Effector memory CD4-positive, alpha-beta T cell (primary cell): ENCODE data around the gene PTF1A.

Experiments used
- DNase-seq, 3 donors: peaks; one replicate each; pipeline ENCODE4 v3.0.0-alpha.2; 2020
- H3K27ac ChIP-seq: 2 replicates; pipeline ENCODE4 v1.7.0; 2013; ENCODE audit warnings: mild to moderate bottlenecking, low read length, moderate library complexity; ENCODE audit not compliant: insufficient read depth, poor library complexity, severe bottlenecking
- H3K27me3 ChIP-seq: replicated peaks from 2 replicates; pipeline ENCODE4 v1.7.0; 2013; ENCODE audit warnings: mild to moderate bottlenecking, low read length; ENCODE audit not compliant: insufficient read depth, control insufficient read depth, poor library complexity, severe bottlenecking
- H3K36me3 ChIP-seq: 2 replicates; pipeline ENCODE4 v1.7.0; 2013; ENCODE audit warnings: mild to moderate bottlenecking, low read length, moderate library complexity; ENCODE audit not compliant: control insufficient read depth, insufficient read depth
- H3K4me1 ChIP-seq: 2 replicates; pipeline ENCODE4 v1.7.0; 2013; ENCODE audit warnings: low read length, mild to moderate bottlenecking; ENCODE audit not compliant: control insufficient read depth, insufficient read depth, poor library complexity, severe bottlenecking
- H3K4me3 ChIP-seq: 2 replicates; pipeline ENCODE4 v1.7.0; 2013; ENCODE audit warnings: low read length, low read depth, mild to moderate bottlenecking; ENCODE audit not compliant: insufficient read depth, poor library complexity, severe bottlenecking
- H3K9me3 ChIP-seq: 2 replicates; pipeline ENCODE4 v1.7.0; 2013; ENCODE audit warnings: mild to moderate bottlenecking, low read length, moderate library complexity; ENCODE audit not compliant: control insufficient read depth

The PTF1A gene

DNA sequence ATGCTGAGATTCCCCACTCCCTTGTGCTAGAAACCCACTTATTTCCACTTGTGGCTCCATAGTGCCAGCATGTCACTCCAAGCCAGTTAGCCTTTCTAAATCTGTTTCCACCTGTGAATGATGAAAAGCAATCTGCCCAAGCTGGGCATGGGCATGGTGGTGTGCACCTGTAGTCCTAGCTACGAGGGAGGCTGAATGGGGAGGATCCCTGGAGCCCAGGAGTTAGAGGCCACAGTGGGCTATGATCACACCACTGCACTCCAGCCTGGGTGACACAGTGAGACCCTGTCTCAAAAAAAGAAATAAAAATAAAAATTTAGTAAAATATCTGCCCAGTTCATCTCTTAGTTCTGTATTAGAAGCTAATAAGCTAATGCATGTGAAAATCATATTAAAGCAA is 5.0 kb upstream of the PTF1A start:
- Histone ChIP-seq H3K4me3 (no peak overlapping the region), H3K4me1 (no peaks in the 10 kb centered on the region), H3K36me3 (no peaks in the 10 kb centered on the region), H3K9me3 (no peaks in the 10 kb centered on the region), H3K27me3 (no peaks in the 10 kb centered on the region), H3K27ac (no peak overlapping the region)
- DNase-seq = no peak

GRCh38 chr10:23189024-23189423 is 3.1 kb upstream of the PTF1A start:
- H3K4me1 ChIP-seq = no peaks in the 10 kb centered on the region
- no peak overlapping the region for H3K27ac ChIP-seq
- H3K36me3 ChIP-seq = no peaks in the 10 kb centered on the region
- no peak overlapping the region for H3K4me3 ChIP-seq
- no peaks in the 10 kb centered on the region for H3K9me3 ChIP-seq
- DNase-seq = no peak
- no peaks in the 10 kb centered on the region for H3K27me3 ChIP-seq

DNA sequence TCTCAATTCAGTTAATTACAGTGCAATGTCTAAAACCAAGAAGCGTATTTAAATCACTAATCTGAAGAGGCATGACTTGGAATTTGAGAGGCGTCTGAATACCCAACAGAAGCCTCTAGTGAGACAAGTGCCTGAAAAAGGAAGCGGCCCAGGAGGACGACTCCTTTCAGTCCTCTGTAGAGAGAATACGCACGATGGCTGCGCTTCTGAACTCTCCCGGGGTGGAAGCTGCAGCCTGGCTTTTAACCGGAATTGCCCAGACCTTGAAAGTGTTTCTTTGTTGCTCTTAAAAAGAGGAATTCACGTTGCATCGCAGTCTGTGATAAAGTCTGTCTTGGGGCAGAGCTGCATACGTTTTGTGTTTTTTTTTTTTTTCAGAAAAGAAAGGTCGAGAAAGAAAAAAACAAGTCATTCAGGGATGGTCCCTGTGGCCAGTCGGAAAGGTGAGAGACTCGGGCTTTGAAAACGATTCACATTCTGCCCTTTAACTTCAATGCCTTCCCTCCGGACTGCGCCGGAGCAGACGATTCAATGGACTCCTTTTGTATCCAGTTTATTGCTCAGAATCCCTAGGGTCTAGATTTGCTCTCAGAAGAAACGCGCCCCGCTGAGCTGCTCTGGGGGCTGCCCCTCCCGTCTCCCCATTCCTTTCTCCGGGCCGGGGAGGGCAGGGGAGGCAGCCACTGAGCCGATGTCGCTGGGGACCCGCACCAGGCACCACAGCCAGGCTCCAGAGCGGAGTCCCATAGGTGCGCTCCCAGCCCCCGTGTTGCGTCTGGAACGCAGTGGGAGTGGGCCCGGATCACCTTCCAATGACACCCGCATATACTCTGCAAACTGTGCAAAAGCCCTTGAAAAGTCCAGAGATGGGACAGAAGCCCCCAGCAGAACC is 994 bp upstream of the PTF1A start:
- no peak overlapping the region for H3K4me3 ChIP-seq
- no peaks in the 10 kb centered on the region for H3K36me3 ChIP-seq
- no peaks in the 10 kb centered on the region for H3K4me1 ChIP-seq
- no peak overlapping the region for H3K27ac ChIP-seq
- DNase-seq = no peak
- H3K9me3 ChIP-seq = no peaks in the 10 kb centered on the region
- H3K27me3 ChIP-seq = peaks cover 9% of the 10 kb centered on the region

DNA sequence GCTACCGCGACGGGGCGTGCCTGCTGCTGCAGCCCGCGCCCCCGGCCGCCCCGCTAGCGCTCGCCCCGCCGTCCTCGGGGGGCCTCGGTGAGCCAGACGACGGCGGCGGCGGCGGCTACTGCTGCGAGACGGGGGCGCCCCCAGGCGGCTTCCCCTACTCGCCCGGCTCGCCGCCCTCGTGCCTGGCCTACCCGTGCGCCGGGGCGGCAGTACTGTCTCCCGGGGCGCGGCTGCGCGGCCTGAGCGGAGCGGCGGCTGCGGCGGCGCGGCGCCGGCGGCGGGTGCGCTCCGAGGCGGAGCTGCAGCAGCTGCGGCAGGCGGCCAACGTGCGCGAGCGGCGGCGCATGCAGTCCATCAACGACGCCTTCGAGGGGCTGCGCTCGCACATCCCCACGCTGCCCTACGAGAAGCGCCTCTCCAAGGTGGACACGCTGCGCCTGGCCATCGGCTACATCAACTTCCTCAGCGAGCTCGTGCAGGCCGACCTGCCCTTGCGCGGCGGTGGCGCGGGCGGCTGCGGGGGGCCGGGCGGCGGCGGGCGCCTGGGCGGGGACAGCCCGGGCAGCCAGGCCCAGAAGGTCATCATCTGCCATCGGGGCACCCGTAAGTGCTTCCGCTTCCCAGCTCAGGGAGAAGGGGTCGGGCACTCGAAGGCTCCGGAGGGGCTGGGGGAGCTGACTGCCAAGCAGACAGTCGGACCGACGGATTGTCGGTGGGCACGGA is 761 bp downstream of the PTF1A start:
- H3K4me1 ChIP-seq = no peaks in the 10 kb centered on the region
- H3K9me3 ChIP-seq = no peaks in the 10 kb centered on the region
- peaks cover 12% of the 10 kb centered on the region for H3K27me3 ChIP-seq
- H3K36me3 ChIP-seq = no peaks in the 10 kb centered on the region
- DNase-seq = no peak
- no peak overlapping the region for H3K27ac ChIP-seq
- no peak overlapping the region for H3K4me3 ChIP-seq

DNA sequence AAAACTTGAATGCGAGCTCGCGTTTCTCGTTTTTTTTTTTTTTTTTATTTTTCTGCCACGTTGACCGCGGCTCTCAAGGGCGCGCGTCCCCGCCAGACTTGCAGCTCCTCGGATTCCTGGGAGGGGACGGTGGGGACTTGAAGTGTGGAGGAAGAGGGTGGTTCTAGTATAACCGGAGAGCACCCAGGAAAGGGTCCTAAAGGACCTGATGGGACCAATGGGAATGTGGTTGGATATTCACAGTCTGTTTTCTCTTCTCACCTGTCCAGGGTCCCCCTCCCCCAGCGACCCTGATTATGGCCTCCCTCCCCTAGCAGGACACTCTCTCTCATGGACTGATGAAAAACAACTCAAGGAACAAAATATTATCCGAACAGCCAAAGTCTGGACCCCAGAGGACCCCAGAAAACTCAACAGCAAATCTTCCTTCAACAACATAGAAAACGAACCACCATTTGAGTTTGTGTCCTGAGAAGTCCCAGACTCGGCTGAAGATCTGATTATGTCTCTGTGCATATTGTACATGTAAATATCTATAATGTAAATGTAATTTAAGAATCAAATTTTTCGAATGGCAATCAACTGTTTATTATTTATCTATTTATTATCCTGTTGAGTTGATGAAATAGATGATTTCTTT is 1.4 kb downstream of the PTF1A start:
- H3K4me1 ChIP-seq = no peaks in the 10 kb centered on the region
- no peaks in the 10 kb centered on the region for H3K9me3 ChIP-seq
- H3K27ac ChIP-seq = no peak overlapping the region
- H3K4me3 ChIP-seq = no peak overlapping the region
- no peak for DNase-seq
- peaks cover 12% of the 10 kb centered on the region for H3K27me3 ChIP-seq
- H3K36me3 ChIP-seq = no peaks in the 10 kb centered on the region

DNA sequence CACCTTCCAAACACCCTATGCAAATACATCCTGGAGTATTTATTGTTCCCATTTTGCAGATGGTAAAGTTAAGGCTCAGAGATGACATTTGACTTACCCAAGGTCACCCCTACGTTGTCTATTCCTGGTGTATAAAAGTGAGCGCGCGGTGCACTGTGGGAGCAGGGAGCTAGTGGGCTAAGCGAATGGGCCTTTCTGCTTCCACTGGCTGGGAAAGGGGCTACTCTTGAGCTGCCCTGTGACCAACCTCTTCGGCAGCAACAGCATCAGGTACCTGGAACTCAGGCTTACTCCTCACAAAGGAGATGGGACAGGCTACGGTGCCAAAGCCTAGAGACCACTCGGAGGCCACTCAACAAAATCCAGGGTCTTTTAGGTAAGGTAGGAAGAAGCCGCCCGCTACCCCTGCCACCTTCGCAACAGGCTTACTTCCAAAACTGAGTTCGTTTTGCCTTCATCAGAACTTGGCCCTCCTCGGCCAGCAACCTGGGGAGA is 2.4 kb downstream of the PTF1A start:
- H3K9me3 ChIP-seq = no peaks in the 10 kb centered on the region
- no peak overlapping the region for H3K4me3 ChIP-seq
- no peak for DNase-seq
- H3K4me1 ChIP-seq = no peaks in the 10 kb centered on the region
- H3K27me3 ChIP-seq = peaks cover 17% of the 10 kb centered on the region
- no peak overlapping the region for H3K27ac ChIP-seq
- H3K36me3 ChIP-seq = no peaks in the 10 kb centered on the region

DNA sequence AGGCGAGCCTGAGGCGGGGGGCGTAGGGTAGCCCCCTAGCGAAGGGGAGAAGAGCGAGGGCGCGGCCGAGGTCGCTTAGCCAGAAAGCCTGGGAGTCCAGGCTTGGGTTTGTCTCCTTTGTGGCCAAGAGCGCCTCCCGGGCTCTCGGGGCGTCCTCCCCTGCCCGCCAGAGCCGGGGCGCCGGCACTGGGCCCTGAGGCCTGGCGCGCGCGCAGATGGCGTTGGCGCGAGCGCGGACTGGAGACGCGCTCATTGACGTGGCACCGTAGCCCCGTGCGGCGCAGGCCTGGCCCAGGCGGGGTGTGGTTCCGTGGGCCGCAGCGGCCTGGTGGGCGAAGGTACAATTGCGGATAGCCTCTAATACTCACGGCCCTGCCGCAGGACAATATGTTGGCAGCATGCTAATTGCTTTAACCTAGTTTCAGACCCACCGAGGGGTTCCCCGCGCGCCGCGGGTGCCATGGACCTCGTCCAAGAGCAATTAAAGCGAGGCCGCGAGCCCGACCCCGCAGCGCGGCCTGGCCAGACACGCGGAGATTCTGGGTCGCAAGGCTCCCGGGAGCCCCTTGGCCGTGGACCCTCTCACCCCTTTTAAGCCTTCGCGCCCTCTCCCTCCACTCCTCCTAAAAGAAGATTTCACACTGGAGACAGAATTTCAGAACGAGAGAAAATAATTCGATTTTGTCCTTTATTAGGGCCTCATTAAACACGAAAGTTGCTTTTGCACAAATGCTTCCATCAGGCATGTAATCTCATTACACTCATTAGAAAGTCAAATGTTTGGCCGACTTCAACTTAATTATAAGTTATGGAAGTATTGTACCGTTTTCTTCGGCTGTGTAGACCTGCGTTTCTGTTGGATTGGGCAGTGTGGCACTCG is 3.1 kb downstream of the PTF1A start:
- Histone ChIP-seq H3K27ac (no peak overlapping the region), H3K4me1 (no peaks in the 10 kb centered on the region), H3K36me3 (no peaks in the 10 kb centered on the region), H3K27me3 (peaks cover 20% of the 10 kb centered on the region), H3K9me3 (no peaks in the 10 kb centered on the region), H3K4me3 (no peak overlapping the region)
- no peak for DNase-seq

- no peak for DNase-seq
- no peak overlapping the region for H3K27ac ChIP-seq
- H3K4me3 ChIP-seq = no peak overlapping the region
- no peaks in the 10 kb centered on the region for H3K4me1 ChIP-seq
- no peaks in the 10 kb centered on the region for H3K9me3 ChIP-seq
- peaks cover 20% of the 10 kb centered on the region for H3K27me3 ChIP-seq
- no peaks in the 10 kb centered on the region for H3K36me3 ChIP-seq
These were observed 3.9 kb downstream of the PTF1A start for GRCh38 chr10:23195846-23196600.

DNA sequence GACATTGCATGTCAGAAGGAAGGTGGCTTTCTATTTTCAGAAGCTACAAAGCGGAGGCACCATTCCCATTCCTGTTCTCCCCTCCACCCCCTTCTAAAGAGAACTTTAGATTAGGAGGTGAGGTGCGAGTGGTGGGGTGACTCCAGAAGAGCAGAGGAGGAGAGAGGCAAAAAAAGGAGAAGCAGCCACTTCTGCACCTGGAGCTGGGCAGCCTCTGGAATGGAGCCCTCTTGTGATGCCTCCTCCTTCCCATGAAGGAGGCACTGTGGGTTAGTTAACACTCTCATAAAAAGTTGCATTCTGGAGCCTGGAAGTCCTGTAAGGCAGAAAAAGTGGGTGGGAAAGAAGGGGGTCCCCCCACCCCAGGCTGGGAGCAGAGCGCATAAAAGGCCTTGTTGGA is 4.8 kb downstream of the PTF1A start:
- H3K36me3 ChIP-seq = no peaks in the 10 kb centered on the region
- no peaks in the 10 kb centered on the region for H3K9me3 ChIP-seq
- DNase-seq = no peak
- H3K27me3 ChIP-seq = peaks cover 20% of the 10 kb centered on the region
- H3K4me1 ChIP-seq = no peaks in the 10 kb centered on the region
- no peak overlapping the region for H3K4me3 ChIP-seq
- no peak overlapping the region for H3K27ac ChIP-seq
